Chondrocyte (in vitro differentiated cells): Measurements from ENCODE around the gene LDHD. TPM values are rescaled to one million over a fixed set of nuclear protein-coding genes. Genes with fewer than 3 reads are reported as not detected.

Experiments
- DNase-seq: peaks from one replicate; pipeline ENCODE4 v3.0.0; 2021; ENCODE audit warnings: mixed read lengths, low spot score
- H3K27ac Mint-ChIP-seq: one replicate; pipeline ENCODE4 v1.8.0; 2021; ENCODE audit warnings: mild to moderate bottlenecking, moderate library complexity, mixed read lengths; ENCODE audit not compliant: unreplicated experiment
- H3K27me3 Mint-ChIP-seq: 2 replicates; pipeline ENCODE4 v1.8.0; 2021; ENCODE audit warnings: low read depth, mixed read lengths
- H3K36me3 Mint-ChIP-seq: 2 replicates; pipeline ENCODE4 v1.8.0; 2021; ENCODE audit warnings: low read depth, mixed read lengths
- H3K4me1 Mint-ChIP-seq: 2 replicates; pipeline ENCODE4 v1.8.0; 2021; ENCODE audit warnings: low read depth, mild to moderate bottlenecking, mixed read lengths
- H3K4me3 Mint-ChIP-seq: one replicate; pipeline ENCODE4 v1.8.0; 2021; ENCODE audit warnings: mild to moderate bottlenecking, moderate library complexity, mixed read lengths; ENCODE audit not compliant: unreplicated experiment
- H3K9me3 Mint-ChIP-seq: 2 replicates; pipeline ENCODE4 v1.8.0; 2021; ENCODE audit warnings: low read depth, mixed read lengths
- CTCF ChIP-seq: fragments of 200-600 bp; sonication (generic); IDR thresholded peaks from 2 replicates; pipeline ENCODE4 v1.5.0; 2021; ENCODE audit warnings: antibody characterized with exemption, mild to moderate bottlenecking, moderate library complexity
- total RNA-seq: library from RNA; stranded (reverse); gene quantifications from 3 replicates; pipeline ENCODE4 v1.2.1, GENCODE V29; 2021

LDHD gene
- total RNA-seq, 1 donor from 2014 or later = 2.3 TPM

- peaks cover 21% of the 10 kb centered on the region for H3K4me1 Mint-ChIP-seq
- no peak overlapping the region for H3K4me3 Mint-ChIP-seq
- DNase-seq = no peak
- H3K36me3 Mint-ChIP-seq = peaks cover 2% of the 10 kb centered on the region
- H3K27ac Mint-ChIP-seq = no peak overlapping the region
- TF ChIP-seq CTCF = no peak
- no peaks in the 10 kb centered on the region for H3K27me3 Mint-ChIP-seq
- peaks cover 2% of the 10 kb centered on the region for H3K9me3 Mint-ChIP-seq
Observed at GRCh38 chr16:75101635-75102034, 14.9 kb downstream of the LDHD start.

GRCh38 chr16:75100603-75100990 lies 16.0 kb downstream of the LDHD start:
- no peak overlapping the region for H3K27ac Mint-ChIP-seq
- no peak overlapping the region for H3K4me3 Mint-ChIP-seq
- no peaks in the 10 kb centered on the region for H3K27me3 Mint-ChIP-seq
- peaks cover 2% of the 10 kb centered on the region for H3K36me3 Mint-ChIP-seq
- TF ChIP-seq CTCF = no peak
- peaks cover 2% of the 10 kb centered on the region for H3K9me3 Mint-ChIP-seq
- no peak for DNase-seq
- peaks cover 28% of the 10 kb centered on the region for H3K4me1 Mint-ChIP-seq

GRCh38 chr16:75099738-75100602 lies 16.6 kb downstream of the LDHD start:
- TF ChIP-seq CTCF = peak; percentile 36
- peak; percentile 65 for DNase-seq
- H3K9me3 Mint-ChIP-seq = peaks cover 2% of the 10 kb centered on the region
- no peaks in the 10 kb centered on the region for H3K27me3 Mint-ChIP-seq
- no peak overlapping the region for H3K4me3 Mint-ChIP-seq
- H3K4me1 Mint-ChIP-seq = peaks cover 28% of the 10 kb centered on the region
- peaks cover 2% of the 10 kb centered on the region for H3K36me3 Mint-ChIP-seq
- H3K27ac Mint-ChIP-seq = peak overlapping the region; percentile 47

- no peak for TF ChIP-seq CTCF
- peak; percentile 65 for DNase-seq
- Mint-ChIP-seq H3K9me3 (peaks cover 2% of the 10 kb centered on the region), H3K4me1 (peaks cover 28% of the 10 kb centered on the region), H3K27me3 (no peaks in the 10 kb centered on the region), H3K4me3 (no peak overlapping the region), H3K27ac (no peak overlapping the region), H3K36me3 (no peaks in the 10 kb centered on the region)
Observed at GRCh38 chr16:75099075-75099667, 17.4 kb downstream of the LDHD start.

- H3K27me3 Mint-ChIP-seq = no peaks in the 10 kb centered on the region
- peak; percentile 79 for DNase-seq
- H3K4me1 Mint-ChIP-seq = peaks cover 28% of the 10 kb centered on the region
- no peak overlapping the region for H3K4me3 Mint-ChIP-seq
- no peaks in the 10 kb centered on the region for H3K36me3 Mint-ChIP-seq
- no peaks in the 10 kb centered on the region for H3K9me3 Mint-ChIP-seq
- H3K27ac Mint-ChIP-seq = no peak overlapping the region
- no peak for TF ChIP-seq CTCF
Observed at GRCh38 chr16:75097941-75098901, 18.4 kb downstream of the LDHD start.
